Lower lobe of right lung (tissue), 2 donors: ENCODE data around the gene UMODL1. TPM values are rescaled to one million over a fixed set of nuclear protein-coding genes. Genes with fewer than 3 reads are reported as not detected.

Experiments used
- ATAC-seq, 2 donors: fragments of 200-7000 bp; cut with Tn5 transposase; one replicate each; pipeline ENCODE4 v1.9.1; 2020 to 2022; ENCODE audit warnings: mild to moderate bottlenecking in 2 of 2, moderate library complexity in 2 of 2
- DNase-seq: peaks from one replicate; pipeline ENCODE4 v3.0.0-alpha.2; 2020
- H3K27ac ChIP-seq: fragments of 200-600 bp; one replicate; pipeline ENCODE4 v1.8.0; 2022
- H3K27me3 ChIP-seq: fragments of 200-600 bp; one replicate; pipeline ENCODE4 v1.8.0; 2022; ENCODE audit warnings: low read depth
- H3K36me3 ChIP-seq: fragments of 200-600 bp; one replicate; pipeline ENCODE4 v1.8.0; 2022; ENCODE audit warnings: mild to moderate bottlenecking
- H3K4me1 ChIP-seq: fragments of 200-600 bp; one replicate; pipeline ENCODE4 v1.8.0; 2022
- H3K4me3 ChIP-seq: fragments of 200-600 bp; one replicate; pipeline ENCODE4 v1.8.0; 2022; ENCODE audit warnings: mild to moderate bottlenecking
- H3K9me3 ChIP-seq: fragments of 200-600 bp; one replicate; pipeline ENCODE4 v1.8.0; 2022
- intact Hi-C: fragments of 100-400 bp; cut with DNase I; formaldehyde crosslinking; loops from one replicate; pipeline ENCODE4 v1.11.0; 2022
- total RNA-seq: library from RNA; stranded (reverse); fragmentation: NEBNext Ultra II Directional; extraction: Animal tissue kit (Norgen Biotek cat#: 25700); gene quantifications from one replicate; pipeline ENCODE4 v1.2.1, GENCODE V29; 2021
- TF ChIP-seq, protein P1 (sequence below): fragments of 200-600 bp; IDR thresholded peaks from one replicate; pipeline ENCODE4 v1.8.0; 2022; ENCODE audit warnings: antibody characterized with exemption, mild to moderate bottlenecking
- donor health status: DM: no; HTN: yes; CAD: no; lungs with severe emphysema.

UMODL1 gene
- total RNA-seq, 1 donor from 2014 or later, result 0.50 TPM

DNA sequence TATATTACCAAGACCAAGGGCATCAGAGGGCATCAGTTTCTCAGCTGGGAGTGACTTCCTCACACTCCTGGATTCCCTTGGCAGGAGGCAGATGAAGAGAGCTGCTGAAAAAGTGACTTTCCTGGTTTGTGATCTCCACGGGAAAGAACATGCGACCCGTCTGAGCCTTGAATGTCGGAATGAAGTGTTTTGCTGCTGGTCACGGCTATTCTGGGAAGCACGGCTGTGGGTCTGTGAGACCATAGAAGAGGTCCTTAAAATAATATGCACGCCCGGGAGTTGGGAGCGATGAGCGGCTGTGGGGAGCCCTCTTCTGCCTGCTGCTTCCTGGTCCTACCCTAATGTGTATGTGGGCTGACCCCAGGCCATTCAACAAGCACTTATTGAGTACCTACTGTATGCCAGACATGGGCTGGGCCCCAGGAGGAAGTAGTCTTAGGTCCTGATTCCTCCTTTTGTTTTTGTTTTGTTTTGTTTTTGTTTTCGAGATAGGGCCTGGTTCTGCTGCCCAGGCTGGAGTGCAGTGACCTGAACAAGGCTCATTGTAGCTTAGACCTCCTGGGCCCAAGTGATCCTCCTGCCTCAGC is 13.2 kb upstream of the UMODL1 start:
- TF ChIP-seq, protein P1, sequence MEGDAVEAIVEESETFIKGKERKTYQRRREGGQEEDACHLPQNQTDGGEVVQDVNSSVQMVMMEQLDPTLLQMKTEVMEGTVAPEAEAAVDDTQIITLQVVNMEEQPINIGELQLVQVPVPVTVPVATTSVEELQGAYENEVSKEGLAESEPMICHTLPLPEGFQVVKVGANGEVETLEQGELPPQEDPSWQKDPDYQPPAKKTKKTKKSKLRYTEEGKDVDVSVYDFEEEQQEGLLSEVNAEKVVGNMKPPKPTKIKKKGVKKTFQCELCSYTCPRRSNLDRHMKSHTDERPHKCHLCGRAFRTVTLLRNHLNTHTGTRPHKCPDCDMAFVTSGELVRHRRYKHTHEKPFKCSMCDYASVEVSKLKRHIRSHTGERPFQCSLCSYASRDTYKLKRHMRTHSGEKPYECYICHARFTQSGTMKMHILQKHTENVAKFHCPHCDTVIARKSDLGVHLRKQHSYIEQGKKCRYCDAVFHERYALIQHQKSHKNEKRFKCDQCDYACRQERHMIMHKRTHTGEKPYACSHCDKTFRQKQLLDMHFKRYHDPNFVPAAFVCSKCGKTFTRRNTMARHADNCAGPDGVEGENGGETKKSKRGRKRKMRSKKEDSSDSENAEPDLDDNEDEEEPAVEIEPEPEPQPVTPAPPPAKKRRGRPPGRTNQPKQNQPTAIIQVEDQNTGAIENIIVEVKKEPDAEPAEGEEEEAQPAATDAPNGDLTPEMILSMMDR, result no peak
- DNase-seq (no peak), ATAC-seq (peak in 1 of 2 donors; percentile 27)
- Histone ChIP-seq H3K4me3 (no peak overlapping the region), H3K27me3 (no peaks in the 10 kb centered on the region), H3K36me3 (no peaks in the 10 kb centered on the region), H3K9me3 (no peaks in the 10 kb centered on the region), H3K27ac (peak overlapping the region; percentile 58), H3K4me1 (peaks cover 62% of the 10 kb centered on the region)
- intact Hi-C loops, result no loop called here

DNA sequence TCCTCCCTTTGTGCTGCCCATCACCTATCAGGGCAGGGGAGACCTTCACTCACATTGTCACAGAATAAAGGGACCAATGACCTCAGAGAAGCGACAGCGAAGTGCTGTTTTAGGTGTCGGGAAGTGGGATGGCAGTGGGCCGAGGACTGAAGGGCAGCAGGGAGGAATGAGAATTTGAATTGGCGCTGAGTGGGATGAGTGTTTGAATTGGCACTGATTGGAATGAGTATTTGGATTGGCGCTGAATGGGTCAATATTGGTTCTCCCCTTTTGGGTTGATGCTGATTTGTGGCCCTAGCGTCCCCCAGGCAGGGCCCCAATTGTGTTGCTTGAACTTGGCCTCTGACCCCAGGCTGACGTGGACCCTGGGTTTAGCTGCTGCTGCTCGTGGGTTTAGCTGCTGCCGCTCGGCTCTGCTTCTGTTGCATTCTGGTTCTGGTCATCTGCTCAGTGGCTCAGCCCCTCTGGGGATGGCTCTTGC is 12.4 kb upstream of the UMODL1 start:
- intact Hi-C loops, result no loop called here
- peak overlapping the region; percentile 58 for H3K27ac ChIP-seq
- ATAC-seq, result peak; percentile 0 to 55
- no peak for DNase-seq
- TF ChIP-seq, protein P1, result no peak
- H3K36me3 ChIP-seq, result no peaks in the 10 kb centered on the region
- H3K4me1 ChIP-seq, result peaks cover 70% of the 10 kb centered on the region
- H3K27me3 ChIP-seq, result no peaks in the 10 kb centered on the region
- H3K9me3 ChIP-seq, result no peaks in the 10 kb centered on the region
- H3K4me3 ChIP-seq, result no peak overlapping the region

DNA sequence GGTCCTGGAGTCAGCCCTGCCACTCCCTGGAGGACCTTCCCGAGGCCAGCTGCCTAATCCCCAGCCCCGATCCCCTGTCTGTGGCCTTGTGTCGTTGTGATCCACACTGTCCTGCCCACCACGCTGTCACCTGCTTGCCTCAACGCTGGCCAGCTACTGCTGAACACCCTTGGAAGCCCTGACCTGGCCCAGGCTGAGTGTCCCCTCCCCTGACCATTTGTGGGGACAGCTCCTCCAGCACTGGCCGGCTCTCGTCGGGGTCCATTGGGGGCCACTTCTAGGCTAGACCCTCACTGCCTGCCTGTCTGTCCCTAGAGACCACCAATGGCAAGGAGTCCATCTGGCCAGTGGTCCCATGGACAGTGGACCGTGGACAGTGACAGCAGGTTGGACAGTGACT is 12.0 kb upstream of the UMODL1 start:
- Histone ChIP-seq H3K27me3 (no peaks in the 10 kb centered on the region), H3K4me3 (no peak overlapping the region), H3K4me1 (peaks cover 74% of the 10 kb centered on the region), H3K27ac (no peak overlapping the region), H3K9me3 (no peaks in the 10 kb centered on the region), H3K36me3 (no peaks in the 10 kb centered on the region)
- intact Hi-C loops, result no loop called here
- TF ChIP-seq, protein P1, result no peak
- ATAC-seq, result no peak
- DNase-seq, result no peak

DNA sequence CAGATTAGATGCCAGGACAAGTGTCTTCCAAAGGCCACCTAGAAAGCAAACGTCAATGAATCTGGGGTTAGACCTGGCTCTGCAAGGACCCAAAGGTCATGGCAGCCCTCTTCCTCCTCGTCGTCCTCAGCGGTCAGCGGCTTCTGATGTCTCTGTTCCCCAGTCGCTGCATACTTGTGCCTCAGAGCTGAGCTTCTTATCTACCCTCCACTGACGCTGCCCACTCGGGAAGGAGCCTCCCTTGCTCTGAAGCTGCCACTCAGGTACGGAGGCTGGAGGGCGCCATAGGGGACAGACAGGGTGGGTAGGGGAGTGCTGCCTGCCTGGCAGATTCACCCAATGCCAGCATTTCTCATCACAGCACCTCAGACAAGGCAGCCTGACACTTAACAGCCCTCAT is 11.4 kb upstream of the UMODL1 start:
- Histone ChIP-seq H3K27ac (no peak overlapping the region), H3K4me1 (peaks cover 77% of the 10 kb centered on the region), H3K9me3 (no peaks in the 10 kb centered on the region), H3K4me3 (no peak overlapping the region), H3K36me3 (no peaks in the 10 kb centered on the region), H3K27me3 (no peaks in the 10 kb centered on the region)
- TF ChIP-seq, protein P1, result no peak
- intact Hi-C loops, result no loop called here
- DNase-seq, result no peak
- no peak for ATAC-seq

DNA sequence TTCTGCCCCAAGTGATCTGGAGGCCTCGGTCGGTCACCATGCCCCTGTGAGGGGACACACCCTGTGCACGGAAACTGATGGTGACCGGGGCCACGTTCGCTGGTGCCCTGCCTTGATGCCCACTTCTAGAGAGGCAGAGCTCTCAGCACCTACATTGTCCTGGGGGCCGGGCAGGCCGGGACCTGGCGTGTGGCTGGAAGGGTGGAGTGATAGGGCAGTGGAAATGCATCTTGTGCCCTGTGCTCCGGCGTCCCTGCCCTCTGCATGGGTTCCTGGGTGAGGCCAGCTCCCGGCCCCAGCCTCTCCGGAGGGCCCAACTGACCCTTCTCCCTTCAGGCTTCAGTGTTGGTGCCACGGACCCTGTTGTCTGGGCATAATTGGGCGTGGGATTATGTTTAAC is 11.0 kb upstream of the UMODL1 start:
- ATAC-seq, result no peak
- Histone ChIP-seq H3K4me3 (no peak overlapping the region), H3K36me3 (no peaks in the 10 kb centered on the region), H3K27ac (no peak overlapping the region), H3K9me3 (no peaks in the 10 kb centered on the region), H3K4me1 (peaks cover 77% of the 10 kb centered on the region), H3K27me3 (no peaks in the 10 kb centered on the region)
- TF ChIP-seq, protein P1, result no peak
- intact Hi-C loops, result no loop called here
- no peak for DNase-seq
